GM12875 (cell line): ENCODE measurements around the gene CCDC24.
A peak's percentile ranks its signal among the peaks of the same experiment; 100 is the strongest.

Experiments used
- H3K4me3 ChIP-seq: one replicate; pipeline ENCODE4 v1.5.1; 2011; ENCODE audit warnings: low read depth, low read length, control low read depth
- CTCF ChIP-seq: IDR thresholded peaks from 2 replicates; pipeline ENCODE4 v1.5.1; 2011; ENCODE audit warnings: low read depth, mild to moderate bottlenecking, control low read depth, inconsistent platforms, low read length, moderate library complexity, borderline replicate concordance; ENCODE audit not compliant: insufficient read depth

Gene CCDC24

GRCh38 chr1:43977376-43978263, 13.8 kb upstream of the CCDC24 start:
- no peak overlapping the region for H3K4me3 ChIP-seq
- TF ChIP-seq CTCF: no peak

- no peak for TF ChIP-seq CTCF
- H3K4me3 ChIP-seq: no peak overlapping the region
Measured at GRCh38 chr1:43978264-43978550, 13.2 kb upstream of the CCDC24 start.

- no peak for TF ChIP-seq CTCF
- H3K4me3 ChIP-seq: peak within 1 kb of the TSS; percentile 73
Measured at GRCh38 chr1:43978551-43979260, 12.7 kb upstream of the CCDC24 start, which contains the start of gene B4GALT2. Gene B4GALT2, plus strand, starts transcription at chr1:43979210. Its CDS starts 1,951 bp downstream, at chr1:43981161.

- peak overlapping the region; percentile 73 for H3K4me3 ChIP-seq
- no peak for TF ChIP-seq CTCF
Measured at GRCh38 chr1:43979261-43979527, 12.2 kb upstream of the CCDC24 start.

- no peak for TF ChIP-seq CTCF
- H3K4me3 ChIP-seq: peak overlapping the region; percentile 73
Measured at GRCh38 chr1:43979528-43980254, 11.7 kb upstream of the CCDC24 start.

GRCh38 chr1:43980255-43981134, 10.9 kb upstream of the CCDC24 start:
- no peak for TF ChIP-seq CTCF
- H3K4me3 ChIP-seq: peak overlapping the region; percentile 73
